Measurements from ENCODE around the gene OAT.
"Not testable (repeated sequence)": the region's sequence is repeated elsewhere in the genome, so short reads cannot be mapped to it uniquely, and the experiment has no call there.

The OAT gene

DNA sequence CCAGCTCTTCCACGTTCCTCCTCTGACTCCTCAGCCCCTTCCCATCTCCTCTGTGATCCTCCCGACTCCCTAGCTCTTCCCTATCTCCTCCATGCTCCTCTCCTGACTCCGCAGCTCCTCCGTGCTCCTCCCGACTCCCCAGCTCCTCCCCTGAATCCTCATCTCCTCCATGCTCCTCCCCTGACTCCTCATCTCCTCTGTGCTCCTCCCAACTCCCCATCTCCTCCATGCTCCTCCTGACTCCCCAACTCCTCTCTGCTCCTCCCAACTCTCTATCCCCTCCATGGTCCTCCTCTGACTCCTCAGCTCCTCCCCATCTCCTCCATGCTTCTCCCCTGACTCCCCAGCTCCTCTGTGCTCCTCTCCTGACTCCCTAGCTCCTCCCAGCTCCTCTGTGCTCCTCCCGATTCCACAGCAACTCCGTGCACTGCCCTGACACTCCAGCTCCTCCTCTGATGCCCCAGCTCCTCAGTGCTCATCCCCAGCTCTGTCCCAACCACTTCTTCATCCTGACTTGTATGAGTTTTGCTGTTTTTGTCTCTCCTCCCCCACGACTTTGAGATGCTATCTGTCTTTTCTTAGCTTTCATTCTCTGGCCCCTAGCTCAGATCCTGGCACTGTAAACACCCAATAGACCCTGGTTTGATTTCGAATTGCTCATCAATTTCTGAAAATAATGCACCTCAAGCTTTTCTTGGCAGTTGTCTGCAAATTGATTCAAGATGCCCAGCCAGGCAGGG is 38.3 kb downstream of the OAT start:
- no peak for FAIRE-seq
- no peak for DNase-seq (ENCODE audit: insufficient read length, low spot score)

DNA sequence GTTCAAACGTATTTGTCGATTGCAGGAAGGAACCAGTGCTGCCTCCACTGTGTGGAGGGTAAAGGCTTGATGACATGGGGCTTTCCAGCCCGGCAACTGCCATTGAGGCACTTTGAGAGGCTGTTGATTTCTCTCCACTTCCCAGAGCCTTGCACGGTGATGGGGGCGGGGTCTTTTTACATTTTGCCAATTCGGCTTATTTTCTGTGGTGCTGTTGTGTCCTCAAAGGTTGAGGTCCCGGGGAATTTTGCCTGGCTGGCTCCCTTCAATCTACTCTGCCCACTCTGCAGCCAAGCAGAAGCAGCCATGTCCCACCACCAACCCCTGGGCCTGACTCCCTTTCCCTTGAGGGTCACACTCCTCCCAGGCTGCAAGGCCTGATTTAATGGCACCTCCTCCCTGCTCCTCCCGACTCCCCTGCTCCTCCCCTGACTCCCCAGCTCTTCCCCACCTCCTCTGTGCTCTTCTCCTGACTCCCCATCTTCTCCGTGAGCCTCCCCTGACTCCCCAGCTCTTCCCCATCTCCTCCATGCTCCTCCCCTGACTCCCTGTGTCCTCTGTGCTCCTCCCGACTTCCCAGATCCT is 39.0 kb downstream of the OAT start:
- DNase-seq (ENCODE audit: insufficient read length, low spot score), result no peak
- no peak for FAIRE-seq

DNA sequence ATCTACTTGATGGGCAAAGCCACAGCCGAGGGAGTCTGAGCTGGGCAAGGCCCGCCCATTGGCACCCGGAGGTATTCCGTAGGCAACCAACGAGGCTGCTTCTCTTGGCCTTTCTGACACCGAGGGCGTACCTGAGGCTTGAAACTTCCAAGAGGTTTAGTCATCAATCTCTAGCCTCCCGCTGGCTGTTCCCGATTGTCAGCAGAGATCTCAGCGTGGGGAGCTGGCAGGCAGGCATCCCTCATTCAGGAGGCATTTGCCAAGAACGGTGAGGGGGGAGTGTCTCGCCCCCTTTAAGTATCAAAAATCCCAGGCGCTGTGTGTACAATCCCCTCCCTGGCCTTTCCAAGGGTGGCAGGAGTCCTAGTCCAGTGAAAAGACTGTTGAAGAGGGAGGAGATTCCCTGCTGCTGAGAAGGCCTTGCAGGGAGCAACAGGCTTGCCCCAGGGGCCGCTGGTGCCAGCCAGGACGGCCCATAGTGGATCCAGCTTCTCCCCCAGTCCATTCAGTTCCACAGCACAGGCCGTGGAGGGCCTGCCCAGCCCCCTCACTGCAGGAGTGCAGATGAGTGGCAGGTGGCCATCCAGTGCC is 39.7 kb downstream of the OAT start:
- DNase-seq (ENCODE audit: insufficient read length, low spot score) (no peak), FAIRE-seq (no peak)

DNA sequence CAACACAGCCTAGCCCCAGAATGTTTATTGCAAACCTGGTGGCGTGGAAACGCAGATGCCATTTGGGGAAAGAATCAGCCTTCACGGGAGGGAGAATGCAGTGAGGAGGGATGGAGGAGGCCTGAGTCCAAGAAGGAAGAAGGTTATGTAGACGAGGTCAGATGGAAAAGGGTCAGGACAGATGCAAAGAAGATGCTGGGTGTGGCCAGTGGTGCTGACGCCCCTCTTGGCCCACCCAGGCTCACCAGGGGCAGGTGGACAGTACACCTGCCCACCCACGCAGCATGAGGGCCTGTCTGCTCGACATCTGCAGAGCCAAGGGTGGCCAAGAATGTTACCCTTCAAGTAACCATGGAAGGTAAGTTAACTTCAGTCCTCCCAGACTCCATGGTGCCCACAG is 40.5 kb downstream of the OAT start:
- FAIRE-seq (no peak), DNase-seq (ENCODE audit: insufficient read length, low spot score) (no peak)

DNA sequence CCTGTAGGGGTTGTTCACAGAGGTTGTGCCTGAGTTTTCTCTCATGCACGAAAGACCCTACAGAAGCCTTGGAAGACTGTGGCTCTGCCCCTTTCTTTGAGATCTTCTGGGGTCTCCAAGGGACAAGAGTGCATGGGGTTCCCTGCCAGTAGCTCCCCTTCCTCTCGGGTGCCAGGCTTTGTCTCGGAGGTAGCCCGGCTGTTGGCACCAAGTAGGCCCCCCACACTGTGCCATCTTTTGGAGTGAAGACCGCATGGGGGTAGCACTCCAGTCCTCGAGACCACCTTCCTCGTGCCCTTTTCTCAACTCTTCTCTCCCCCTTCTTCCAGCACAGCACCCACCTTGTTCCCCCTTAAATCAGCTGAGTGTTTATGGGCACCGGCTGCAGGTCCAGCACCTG is 41.6 kb downstream of the OAT start:
- FAIRE-seq, result no peak

DNA sequence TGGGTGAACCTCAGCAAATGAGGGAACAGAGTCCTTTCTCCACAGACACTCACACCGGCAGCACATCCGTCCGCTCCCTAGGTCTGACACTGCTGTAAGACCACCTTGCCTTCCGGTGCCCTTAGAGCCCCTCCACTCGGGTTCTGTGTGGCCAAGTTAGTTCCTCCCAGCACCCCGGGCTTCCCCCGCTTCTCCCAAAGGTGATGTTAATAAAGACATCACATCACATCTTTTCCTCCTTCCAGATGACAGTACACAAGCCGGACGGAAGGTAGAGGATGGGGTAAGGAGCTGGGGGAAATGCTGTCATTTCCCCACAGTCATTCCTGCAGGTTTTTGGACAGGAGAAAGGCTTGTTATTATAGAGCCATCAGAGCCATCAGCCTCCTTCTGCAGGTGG is 42.3 kb downstream of the OAT start:
- DNase-seq (ENCODE audit: insufficient read length, low spot score), result no peak
- no peak for FAIRE-seq

More for the DNA sequence above, 41.6 kb downstream of the OAT start:
- no peak for DNase-seq (ENCODE audit: insufficient read length, low spot score)

DNA sequence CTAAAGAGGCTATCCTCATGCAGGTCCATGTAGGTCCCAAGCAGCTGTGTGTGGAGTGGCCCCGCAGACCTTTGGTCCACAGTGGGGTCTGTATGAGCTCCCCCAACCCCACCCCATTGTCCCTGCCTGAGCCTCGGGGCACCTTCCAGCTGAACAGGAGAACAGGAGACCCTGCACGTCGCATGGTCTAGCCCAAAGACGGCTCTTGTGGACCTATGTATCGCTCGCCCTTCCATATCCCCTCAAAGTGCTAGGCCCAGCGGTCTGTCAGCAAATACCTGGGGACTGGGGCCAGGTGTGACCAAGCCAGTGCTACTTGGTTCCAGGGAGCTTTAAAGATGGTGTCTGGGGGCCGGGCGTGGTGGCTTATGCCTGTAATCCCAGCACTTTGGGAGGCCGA is 43.0 kb downstream of the OAT start:
- DNase-seq (ENCODE audit: insufficient read length, low spot score) (no peak), FAIRE-seq (no peak)

DNA sequence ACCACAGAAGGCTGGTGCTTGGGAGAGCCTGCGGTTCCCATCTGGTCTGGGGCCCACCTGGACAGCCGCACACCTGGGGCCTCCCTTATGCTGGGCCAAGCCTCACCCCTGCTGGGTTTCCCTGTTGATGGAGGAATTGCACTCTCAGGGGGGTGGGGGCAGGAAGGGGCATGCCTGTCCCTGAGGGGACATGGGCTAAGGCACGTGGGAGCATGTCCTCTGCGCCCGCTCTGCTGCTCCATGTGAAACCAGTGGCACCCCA is 43.4 kb downstream of the OAT start:
- no peak for DNase-seq (ENCODE audit: insufficient read length, low spot score)
- no peak for FAIRE-seq

DNA sequence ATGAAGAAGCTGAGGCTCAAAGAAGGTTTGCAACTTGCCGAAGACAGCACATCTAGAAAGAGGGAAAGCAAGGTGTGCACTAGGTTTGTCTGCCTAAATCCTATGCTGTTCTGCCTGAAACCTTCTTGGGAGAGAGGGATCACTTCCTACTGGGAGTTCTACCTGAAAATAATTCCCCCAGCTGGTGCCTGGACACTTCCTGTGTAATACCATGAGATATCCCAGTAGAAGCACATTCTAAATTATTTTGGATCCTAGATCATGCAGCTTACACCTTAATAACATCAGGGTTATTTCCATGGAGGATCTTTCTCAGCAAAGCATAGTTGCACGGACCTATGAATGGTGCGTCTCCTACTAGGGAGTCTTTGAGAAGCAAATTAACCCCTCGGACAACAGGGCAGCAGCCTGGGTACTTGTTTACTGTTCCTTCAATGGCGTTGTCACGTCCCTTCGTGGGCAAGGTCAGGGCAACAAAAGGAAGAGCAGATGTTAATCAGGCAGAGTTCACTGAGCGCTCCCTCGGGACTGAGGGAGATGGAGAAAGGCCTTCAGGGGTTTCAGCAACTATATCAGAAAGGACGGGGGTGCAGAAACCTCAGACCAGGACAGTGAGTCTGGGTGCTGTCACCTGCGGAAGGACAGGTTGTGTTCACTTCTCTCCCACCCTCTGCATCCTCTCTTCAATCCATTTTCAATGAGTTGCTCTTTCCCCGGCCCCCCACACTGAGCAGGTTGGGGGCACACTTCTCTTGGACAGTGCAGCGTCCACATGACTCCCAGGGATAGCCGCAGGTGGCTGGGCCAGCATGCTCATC is 44.0 kb downstream of the OAT start:
- DNase-seq (ENCODE audit: insufficient read length, low spot score) (no peak), FAIRE-seq (no peak)

DNA sequence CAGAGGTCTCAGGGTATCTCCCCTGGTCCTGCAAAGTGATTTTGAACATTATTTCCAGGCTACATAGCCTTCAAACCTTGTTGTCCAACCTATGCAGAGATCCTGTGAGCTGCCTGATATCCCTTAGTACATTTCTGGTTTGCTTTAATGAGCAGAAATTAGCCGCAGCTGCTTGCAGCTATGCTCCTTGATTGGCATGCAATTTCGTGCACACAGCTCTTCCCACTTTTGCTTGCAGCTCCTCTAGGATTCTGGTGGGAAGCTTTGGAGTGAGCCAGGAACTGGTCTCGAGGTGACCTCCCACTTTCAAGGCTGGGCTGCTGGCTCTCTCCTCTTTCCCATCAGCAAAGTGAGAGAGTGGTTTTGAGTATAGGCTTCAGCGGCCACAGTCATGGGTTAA is 45.8 kb downstream of the OAT start:
- DNase-seq (ENCODE audit: insufficient read length, low spot score) (no peak), FAIRE-seq (no peak)

DNA sequence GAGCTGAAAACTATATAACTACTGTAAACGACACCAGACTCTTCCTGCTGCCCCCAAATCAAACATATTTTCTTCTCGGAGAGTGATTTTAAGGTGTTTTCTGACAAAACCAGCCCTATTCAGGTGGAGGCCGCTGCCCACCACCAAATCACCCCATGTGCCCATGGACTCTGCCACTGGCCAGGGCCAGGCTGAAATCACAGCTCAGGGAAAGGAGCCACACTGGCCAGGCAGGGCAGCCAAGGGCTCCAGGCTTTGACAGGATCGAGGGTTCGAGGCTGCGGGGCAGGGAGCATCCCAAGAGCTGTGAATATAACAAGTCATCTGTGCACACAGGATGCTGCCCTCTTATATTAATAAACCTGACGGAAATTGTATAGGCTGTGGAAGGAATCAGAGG is 48.3 kb downstream of the OAT start:
- FAIRE-seq, result no peak
- no peak for DNase-seq (ENCODE audit: insufficient read length, low spot score)

DNA sequence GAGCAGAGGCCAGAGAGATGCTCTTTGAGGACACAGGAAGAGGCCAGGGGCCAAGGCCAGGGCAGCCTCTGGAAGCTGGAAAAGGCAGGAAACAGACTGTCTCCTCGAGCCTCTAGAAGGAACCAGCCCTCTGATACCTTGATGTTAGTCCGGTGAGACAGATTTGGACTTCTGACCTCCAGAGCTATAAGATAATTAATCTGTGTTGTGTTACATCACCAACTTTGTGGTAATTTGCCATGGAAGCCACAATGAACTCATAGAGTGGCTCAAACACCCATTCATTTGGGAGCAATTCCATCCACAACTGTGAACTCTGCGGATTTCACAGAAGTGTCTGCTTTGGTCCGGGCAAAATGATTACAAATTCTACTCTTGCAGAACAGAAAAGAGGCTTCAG is 48.7 kb downstream of the OAT start:
- no peak for DNase-seq (ENCODE audit: insufficient read length, low spot score)
- no peak for FAIRE-seq

DNA sequence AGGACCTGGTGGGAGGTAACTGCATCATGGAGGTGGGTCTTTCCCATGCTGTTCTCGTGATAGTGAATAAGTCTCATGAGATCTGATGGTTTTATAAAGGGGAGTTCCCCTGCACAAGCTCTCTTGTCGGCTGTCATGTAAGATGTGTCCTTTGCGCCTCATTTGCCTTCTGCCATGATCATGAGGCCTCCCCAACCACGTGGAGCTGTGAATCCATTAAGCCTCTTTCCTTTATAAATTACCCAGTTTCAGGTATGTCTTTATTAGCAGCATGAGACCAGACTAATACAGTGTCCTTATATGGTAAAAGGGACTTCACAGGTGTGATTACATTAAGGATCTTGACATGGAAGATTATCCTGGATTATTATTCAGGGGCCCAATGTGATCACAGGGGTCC is 49.2 kb downstream of the OAT start:
- FAIRE-seq; DNase-seq (ENCODE audit: insufficient read length, low spot score): not testable (repeated sequence)

DNA sequence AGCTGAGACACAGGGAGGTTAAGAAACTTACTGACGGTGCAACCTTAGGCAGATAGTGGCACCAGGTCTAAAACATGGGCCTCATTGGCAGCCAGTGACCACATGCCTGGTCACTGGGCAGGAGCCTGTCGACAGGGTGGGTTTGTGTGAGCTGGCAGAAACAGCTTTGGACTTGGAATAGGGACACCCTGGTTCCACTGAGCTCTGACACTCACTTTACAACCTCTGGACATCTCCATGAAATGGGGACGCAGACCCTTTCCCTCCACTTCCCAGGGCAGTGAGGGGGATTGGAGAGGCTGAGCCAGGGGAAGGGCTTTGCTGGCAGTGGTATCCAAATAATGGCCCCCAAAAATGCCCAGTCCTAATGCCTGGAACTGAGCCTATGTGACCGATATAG is 49.7 kb downstream of the OAT start:
- no peak for FAIRE-seq
- no peak for DNase-seq (ENCODE audit: insufficient read length, low spot score)

DNA sequence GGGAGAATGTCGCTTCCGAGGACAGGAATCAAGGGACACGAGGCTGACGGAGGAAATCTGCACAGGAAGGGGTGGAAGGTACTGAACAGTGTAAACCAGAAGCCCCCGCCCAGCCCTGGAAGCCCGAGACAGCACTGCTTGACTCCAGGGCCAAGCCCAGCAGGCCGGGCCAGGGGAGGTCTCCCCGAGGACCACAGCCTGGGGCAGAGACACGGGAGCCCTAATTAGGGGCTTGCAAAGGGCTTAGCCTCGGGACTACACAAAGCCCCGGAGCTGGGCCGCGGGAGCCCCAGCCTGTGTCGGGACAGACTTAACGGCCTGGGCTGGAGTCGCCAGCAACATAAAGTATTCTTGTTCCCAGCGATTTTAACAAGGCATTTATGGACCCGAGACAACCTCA is 50.8 kb downstream of the OAT start:
- DNase-seq (ENCODE audit: insufficient read length, low spot score) (no peak), FAIRE-seq (no peak)

DNA sequence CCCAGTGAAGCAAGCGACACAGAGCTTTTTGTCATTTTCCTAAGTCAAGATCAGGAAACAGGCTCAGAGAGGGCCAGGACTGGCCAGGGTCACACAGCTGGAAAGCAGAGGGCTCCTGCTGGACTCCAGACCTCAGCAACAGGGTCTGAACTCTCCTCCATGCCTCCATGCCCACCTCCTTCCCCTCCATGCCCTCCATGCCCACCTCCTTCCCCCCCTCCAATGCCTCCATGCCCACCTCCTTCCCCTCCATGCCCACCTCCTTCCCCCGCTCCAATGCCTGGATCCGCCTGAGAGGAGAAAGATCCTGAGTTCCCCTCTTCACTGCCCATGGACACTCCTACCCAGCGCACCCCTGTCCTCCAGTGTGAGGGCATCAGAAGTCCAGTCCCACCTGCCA is 51.3 kb downstream of the OAT start:
- DNase-seq (ENCODE audit: insufficient read length, low spot score) (no peak), FAIRE-seq (no peak)

DNA sequence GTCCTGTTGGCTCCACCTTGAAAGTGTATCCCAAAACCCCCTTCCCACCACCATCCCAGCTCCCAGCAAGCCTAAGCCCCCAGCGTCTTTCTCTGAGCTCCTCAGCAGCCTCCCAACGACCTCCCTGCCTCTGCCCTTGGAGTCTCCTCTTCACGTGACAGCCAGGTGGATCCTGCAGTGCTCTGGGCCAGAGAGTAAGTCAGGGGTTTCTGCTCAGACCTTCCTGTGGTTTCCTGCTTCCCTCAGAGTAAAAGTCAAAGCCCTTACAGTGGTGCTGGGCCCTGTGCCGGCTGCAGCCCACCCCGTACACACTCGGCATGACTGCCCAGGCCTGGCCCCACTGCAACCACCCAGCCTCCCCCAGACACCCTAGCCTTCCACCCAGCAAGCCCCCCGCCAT is 51.9 kb downstream of the OAT start:
- FAIRE-seq (no peak), DNase-seq (ENCODE audit: insufficient read length, low spot score) (no peak)

DNA sequence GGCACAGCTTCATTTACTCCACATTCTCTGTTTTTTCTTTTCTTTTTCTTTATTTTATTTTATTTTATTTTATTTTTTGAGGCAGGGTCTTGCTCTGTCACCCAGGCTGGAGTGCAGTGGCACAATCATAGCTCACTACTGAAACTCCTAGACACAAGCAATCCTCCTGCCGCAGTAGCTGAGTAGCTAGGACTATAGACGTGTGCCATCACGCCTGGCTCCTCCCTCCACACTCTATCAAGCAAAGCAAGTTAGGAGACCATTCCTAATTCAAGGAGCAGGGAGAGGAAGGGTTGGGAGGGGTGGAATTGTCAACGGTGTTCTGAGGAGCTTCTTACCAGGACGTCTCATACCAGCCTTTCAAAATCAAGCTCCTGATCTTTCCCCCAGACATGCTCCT is 52.4 kb downstream of the OAT start:
- FAIRE-seq, result no peak
- no peak for DNase-seq (ENCODE audit: insufficient read length, low spot score)

DNA sequence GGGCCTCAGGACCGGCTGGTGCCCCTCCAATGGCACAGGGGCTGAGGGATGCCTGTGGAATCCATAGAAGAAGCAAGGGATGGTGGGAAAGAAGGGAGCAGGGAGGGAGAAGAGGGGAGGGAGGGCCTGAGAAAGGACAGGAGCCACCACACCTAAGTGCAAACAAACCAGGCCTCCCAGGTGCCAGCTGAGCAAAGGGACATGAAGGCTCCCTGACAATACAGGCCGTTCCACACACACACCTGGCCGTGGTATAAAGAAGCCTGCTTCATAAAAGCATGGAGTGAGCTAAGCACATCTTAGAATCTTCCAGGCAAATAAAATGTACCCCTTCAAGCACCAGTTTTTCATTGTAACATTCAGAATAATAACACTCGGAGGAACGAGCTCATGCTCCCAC is 54.0 kb downstream of the OAT start:
- DNase-seq (ENCODE audit: insufficient read length, low spot score) (no peak), FAIRE-seq (no peak)

DNA sequence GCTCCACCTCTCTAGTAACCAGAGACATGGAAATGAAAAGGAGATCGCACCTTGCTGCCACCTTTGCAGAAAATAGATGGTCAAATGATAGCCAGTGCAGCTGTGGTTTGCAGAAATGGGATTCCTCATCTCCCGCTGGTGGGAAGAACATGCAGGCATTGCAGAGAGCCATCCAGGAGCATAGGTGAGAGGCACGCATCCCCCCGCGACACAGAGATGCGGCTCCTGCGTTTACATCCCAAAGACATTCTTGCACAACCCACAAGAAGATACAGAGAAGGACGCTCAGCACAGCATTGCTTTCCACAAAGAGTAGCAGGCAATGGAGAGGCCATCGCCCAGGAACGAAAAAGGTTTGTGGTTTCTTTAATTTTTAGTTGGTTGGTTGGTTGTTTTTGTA is 56.2 kb downstream of the OAT start:
- no peak for DNase-seq (ENCODE audit: insufficient read length, low spot score)
- FAIRE-seq, result no peak

DNA sequence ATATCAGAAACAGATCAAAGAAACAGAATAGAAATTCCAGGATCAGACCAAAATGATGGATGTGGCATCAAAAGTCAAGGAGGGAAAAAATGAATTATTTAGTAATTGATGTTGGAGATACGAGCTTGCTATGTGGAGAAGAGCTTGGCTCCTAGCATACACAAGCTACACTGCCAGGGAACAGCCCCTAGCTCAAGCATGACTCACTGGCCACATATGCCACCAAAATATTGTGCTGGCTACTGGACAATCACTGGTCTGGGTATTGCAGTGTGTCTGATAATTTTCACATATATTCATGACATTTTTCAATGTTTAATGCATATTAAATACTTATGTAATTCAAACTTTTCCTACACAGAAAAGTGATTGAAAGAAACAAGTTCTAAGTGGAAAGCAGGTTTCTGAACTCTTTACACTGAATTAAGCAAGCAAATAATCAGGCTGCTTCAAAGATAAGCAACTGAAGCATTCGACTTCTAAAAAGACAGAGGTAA is 59.3 kb downstream of the OAT start:
- no peak for DNase-seq (ENCODE audit: insufficient read length, low spot score)
- FAIRE-seq, result no peak

DNA sequence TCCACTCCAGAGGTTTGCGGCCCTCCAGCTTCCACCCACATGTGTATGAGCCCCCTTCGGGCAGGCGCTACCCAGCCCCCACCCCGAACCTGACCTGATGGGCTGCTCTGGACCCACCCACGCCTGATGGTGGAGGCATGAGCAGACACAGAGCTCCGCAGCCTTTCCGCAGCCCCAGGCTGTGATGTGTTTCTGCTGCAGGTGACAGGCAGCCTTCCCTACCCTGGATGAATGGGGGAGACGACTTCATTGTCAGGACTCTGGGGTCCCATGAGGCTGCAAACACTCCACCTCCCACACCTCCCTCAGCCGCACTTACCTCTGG is 61.2 kb downstream of the OAT start:
- FAIRE-seq, result no peak
- no peak for DNase-seq (ENCODE audit: insufficient read length, low spot score)
